GM23248 (cell line): Measurements from ENCODE around the gene PTPRN2. TPM values are rescaled to one million over a fixed set of nuclear protein-coding genes. Genes with fewer than 3 reads are reported as not detected.

Experiments used
- DNase-seq: peaks from one replicate; pipeline ENCODE4 v3.0.0-alpha.2; 2015
- H2AFZ ChIP-seq: fragments of 200-600 bp; sonication (generic); 2 replicates; pipeline ENCODE4 v1.6.1; 2016; ENCODE audit warnings: antibody characterized with exemption
- H3F3A ChIP-seq: fragments of 200-600 bp; sonication (generic); 2 replicates; pipeline ENCODE4 v1.6.1; 2016; ENCODE audit warnings: mild to moderate bottlenecking, antibody characterized with exemption, mixed run types; ENCODE audit not compliant: insufficient read depth
- H3K27ac ChIP-seq: fragments of 200-600 bp; sonication (generic); 2 replicates; pipeline ENCODE4 v1.5.1; 2016; ENCODE audit warnings: mild to moderate bottlenecking
- H3K27me3 ChIP-seq: fragments of 200-600 bp; sonication (generic); replicated peaks from 2 replicates; pipeline ENCODE4 v1.6.1; 2016; ENCODE audit warnings: mild to moderate bottlenecking; ENCODE audit not compliant: insufficient read depth
- H3K36me3 ChIP-seq: fragments of 200-600 bp; sonication (generic); 2 replicates; pipeline ENCODE4 v1.6.1; 2016; ENCODE audit warnings: low read depth, mild to moderate bottlenecking
- H3K4me1 ChIP-seq: fragments of 200-600 bp; sonication (generic); 2 replicates; pipeline ENCODE4 v1.6.1; 2016; ENCODE audit warnings: mild to moderate bottlenecking; ENCODE audit not compliant: insufficient read depth
- H3K4me2 ChIP-seq: fragments of 200-600 bp; sonication (generic); one replicate; pipeline ENCODE4 v1.6.1; 2016; ENCODE audit warnings: mild to moderate bottlenecking; ENCODE audit not compliant: unreplicated experiment
- H3K4me3 ChIP-seq: fragments of 200-600 bp; sonication (generic); 2 replicates; pipeline ENCODE4 v1.5.1; 2016; ENCODE audit warnings: mild to moderate bottlenecking
- H3K79me2 ChIP-seq: fragments of 200-600 bp; sonication (generic); 2 replicates; pipeline ENCODE4 v1.6.1; 2016; ENCODE audit warnings: mild to moderate bottlenecking; ENCODE audit not compliant: insufficient read depth
- H3K9ac ChIP-seq: fragments of 200-600 bp; sonication (generic); 2 replicates; pipeline ENCODE4 v1.6.1; 2016; ENCODE audit warnings: mild to moderate bottlenecking
- H3K9me2 ChIP-seq: fragments of 200-600 bp; sonication (generic); 2 replicates; pipeline ENCODE4 v1.6.1; 2016; ENCODE audit warnings: mixed run types, mild to moderate bottlenecking, moderate library complexity; ENCODE audit not compliant: insufficient read depth
- H3K9me3 ChIP-seq: fragments of 200-600 bp; sonication (generic); one replicate; pipeline ENCODE4 v1.6.1; 2017; ENCODE audit warnings: low read depth
- H4K20me1 ChIP-seq: fragments of 200-600 bp; sonication (generic); 2 replicates; pipeline ENCODE4 v1.6.0; 2016; ENCODE audit not compliant: insufficient read depth
- EZH2 ChIP-seq: fragments of 200-600 bp; sonication (generic); IDR thresholded peaks from 2 replicates; pipeline ENCODE4 v1.6.1; 2018; ENCODE audit warnings: antibody characterized with exemption, mild to moderate bottlenecking; ENCODE audit not compliant: insufficient read depth, poor library complexity, severe bottlenecking
- EZH2phosphoT487 ChIP-seq: fragments of 200-600 bp; sonication (generic); IDR thresholded peaks from 2 replicates; pipeline ENCODE4 v1.6.1; 2018; ENCODE audit warnings: antibody characterized with exemption, moderate library complexity, mild to moderate bottlenecking, low read depth; ENCODE audit not compliant: insufficient read depth
- WGBS, 2 experiments: methylation state at CpG; one replicate each; pipeline ENCODE4 v1.1.6; 2015 to 2017; ENCODE audit warnings: low lambda C conversion rate in 2 of 2, low coverage in 1 of 2; ENCODE audit errors: missing lambda C conversion rate in 2 of 2; 5-methylcytosine and 5-hydroxymethylcytosine counted together
- in situ Hi-C: fragments of 300-500 bp; cut with MboI; formaldehyde crosslinking; loops from 2 replicates; pipeline ENCODE4 v1.15.0; 2020
- polyA plus RNA-seq: library from polyadenylated mRNA; unstranded; fragments of >200 nt; fragmentation: Nextera tagmentation; extraction: Ambion mirVana; gene quantifications from 2 replicates; pipeline ENCODE4 v1.2.1, GENCODE V29; 2016
- total RNA-seq: library from RNA; depleted of rRNA; stranded (reverse); fragments of >200 nt; shearing (Covaris generic); gene quantifications from 2 replicates; pipeline ENCODE4 v1.2.3, GENCODE V29; 2014

Gene PTPRN2
- total and polyA plus RNA-seq, 2 experiments from 2014 or later = 0.13 TPM; not detected in 1

- Histone ChIP-seq H2AFZ (no peak overlapping the region), H4K20me1 (no peaks in the 10 kb centered on the region), H3K9ac (no peak overlapping the region), H3K79me2 (no peaks in the 10 kb centered on the region), H3K36me3 (no peaks in the 10 kb centered on the region), H3K4me1 (no peaks in the 10 kb centered on the region), H3K27me3 (no peaks in the 10 kb centered on the region), H3K4me3 (no peak overlapping the region), H3K4me2 (no peak overlapping the region), H3K9me3 (no peaks in the 10 kb centered on the region), H3F3A (no peaks in the 10 kb centered on the region), H3K27ac (no peak overlapping the region), H3K9me2 (no peaks in the 10 kb centered on the region)
- no peak for DNase-seq
- TF ChIP-seq EZH2phosphoT487 (no peak), EZH2 (no peak)
- WGBS, 2 experiments = 31 to 33% methylated on average over 15 of the region's 15 CpGs
- in situ Hi-C loops = no loop called here
Observed at GRCh38 chr7:157586426-157586955, 1001.1 kb downstream of the PTPRN2 start.

GRCh38 chr7:157585113-157585861 is 1002.3 kb downstream of the PTPRN2 start:
- no peak for TF ChIP-seq EZH2phosphoT487
- TF ChIP-seq EZH2 = no peak
- Histone ChIP-seq H3K27me3 (no peaks in the 10 kb centered on the region), H3K9me3 (no peaks in the 10 kb centered on the region), H3K79me2 (no peaks in the 10 kb centered on the region), H3F3A (no peaks in the 10 kb centered on the region), H3K4me1 (no peaks in the 10 kb centered on the region), H4K20me1 (no peaks in the 10 kb centered on the region), H3K27ac (no peak overlapping the region), H2AFZ (no peak overlapping the region), H3K9me2 (no peaks in the 10 kb centered on the region), H3K36me3 (no peaks in the 10 kb centered on the region), H3K9ac (no peak overlapping the region), H3K4me2 (no peak overlapping the region), H3K4me3 (no peak overlapping the region)
- in situ Hi-C loops = no loop called here
- 29 to 37% methylated on average over 21 of the region's 21 CpGs for WGBS, 2 experiments
- DNase-seq = no peak

- H3K9ac ChIP-seq = no peak overlapping the region
- no peaks in the 10 kb centered on the region for H3K9me2 ChIP-seq
- no peaks in the 10 kb centered on the region for H4K20me1 ChIP-seq
- in situ Hi-C loops = no loop called here
- no peak for TF ChIP-seq EZH2phosphoT487
- TF ChIP-seq EZH2 = no peak
- H3F3A ChIP-seq = no peaks in the 10 kb centered on the region
- no peaks in the 10 kb centered on the region for H3K36me3 ChIP-seq
- no peak for DNase-seq
- H3K4me3 ChIP-seq = no peak overlapping the region
- H3K4me2 ChIP-seq = no peak overlapping the region
- no peak overlapping the region for H3K27ac ChIP-seq
- no peaks in the 10 kb centered on the region for H3K79me2 ChIP-seq
- H3K27me3 ChIP-seq = no peaks in the 10 kb centered on the region; the same call in 1 of the 2 replicates
- no peaks in the 10 kb centered on the region for H3K9me3 ChIP-seq
- 38 to 41% methylated on average over 9 of the region's 9 CpGs for WGBS, 2 experiments
- H2AFZ ChIP-seq = no peak overlapping the region
- H3K4me1 ChIP-seq = no peaks in the 10 kb centered on the region
Observed at GRCh38 chr7:157584420-157584819, 1003.2 kb downstream of the PTPRN2 start.

- in situ Hi-C loops = no loop called here
- WGBS, 2 experiments = 31 to 36% methylated on average over 15 of the region's 15 CpGs
- H3K4me1 ChIP-seq = no peaks in the 10 kb centered on the region
Observed at GRCh38 chr7:157581740-157582139, 1005.9 kb downstream of the PTPRN2 start.

More at GRCh38 chr7:157581740-157582139, 1005.9 kb downstream of the PTPRN2 start:
- H3F3A ChIP-seq = no peaks in the 10 kb centered on the region
- H3K9ac ChIP-seq = no peak overlapping the region
- no peak overlapping the region for H2AFZ ChIP-seq
- no peaks in the 10 kb centered on the region; the same call in 1 of the 2 replicates for H3K27me3 ChIP-seq
- H4K20me1 ChIP-seq = no peaks in the 10 kb centered on the region
- H3K4me3 ChIP-seq = no peak overlapping the region
- H3K27ac ChIP-seq = no peak overlapping the region
- no peaks in the 10 kb centered on the region for H3K79me2 ChIP-seq
- H3K4me2 ChIP-seq = no peak overlapping the region
- TF ChIP-seq EZH2 (no peak), EZH2phosphoT487 (no peak)
- no peaks in the 10 kb centered on the region for H3K9me3 ChIP-seq
- no peak for DNase-seq
- no peaks in the 10 kb centered on the region for H3K36me3 ChIP-seq
- no peaks in the 10 kb centered on the region for H3K9me2 ChIP-seq
